Measurements from ENCODE around the gene RAB20.
"Not testable (repeated sequence)": the region's sequence is repeated elsewhere in the genome, so short reads cannot be mapped to it uniquely, and the experiment has no call there.

The RAB20 gene

DNA sequence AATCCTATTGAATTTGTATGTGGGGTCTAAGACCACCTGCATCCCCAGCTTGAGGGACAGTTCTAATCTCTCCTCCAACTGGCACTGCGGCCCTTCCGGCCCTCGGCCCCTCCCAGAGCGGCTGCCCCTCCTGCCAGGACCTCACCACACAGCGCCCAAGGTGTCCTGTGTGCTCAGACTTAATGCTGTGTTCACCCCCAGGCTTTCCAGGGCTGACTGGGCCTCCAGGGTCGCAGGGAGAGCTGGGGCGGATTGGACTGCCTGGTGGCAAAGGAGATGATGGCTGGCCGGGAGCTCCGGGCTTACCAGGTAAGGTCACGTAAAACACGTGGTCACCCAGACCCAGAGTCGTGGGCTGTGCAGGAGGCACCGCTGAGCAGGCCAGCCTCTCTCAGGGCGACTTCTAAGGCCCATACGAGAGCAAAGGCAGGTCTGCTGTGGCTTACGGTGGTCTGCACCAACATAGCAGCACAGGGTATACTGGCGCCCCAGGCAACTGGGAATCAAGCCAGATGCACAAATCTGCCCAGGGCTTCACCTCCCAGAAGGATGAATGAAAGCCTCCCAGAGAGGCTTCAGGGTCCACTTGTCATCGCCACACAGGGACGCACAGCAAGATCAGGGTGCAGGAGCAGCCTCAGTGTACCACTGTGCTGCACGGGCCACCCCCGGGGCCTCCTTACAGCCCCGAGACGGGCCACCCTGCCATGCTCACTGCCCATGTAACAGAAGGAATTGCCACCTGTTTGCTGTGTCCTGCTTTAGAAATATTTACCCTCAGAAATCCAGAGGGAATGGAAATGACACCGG, 69.4 kb downstream of the RAB20 start:
- no peak for DNase-seq (ENCODE audit: low spot score)

DNA sequence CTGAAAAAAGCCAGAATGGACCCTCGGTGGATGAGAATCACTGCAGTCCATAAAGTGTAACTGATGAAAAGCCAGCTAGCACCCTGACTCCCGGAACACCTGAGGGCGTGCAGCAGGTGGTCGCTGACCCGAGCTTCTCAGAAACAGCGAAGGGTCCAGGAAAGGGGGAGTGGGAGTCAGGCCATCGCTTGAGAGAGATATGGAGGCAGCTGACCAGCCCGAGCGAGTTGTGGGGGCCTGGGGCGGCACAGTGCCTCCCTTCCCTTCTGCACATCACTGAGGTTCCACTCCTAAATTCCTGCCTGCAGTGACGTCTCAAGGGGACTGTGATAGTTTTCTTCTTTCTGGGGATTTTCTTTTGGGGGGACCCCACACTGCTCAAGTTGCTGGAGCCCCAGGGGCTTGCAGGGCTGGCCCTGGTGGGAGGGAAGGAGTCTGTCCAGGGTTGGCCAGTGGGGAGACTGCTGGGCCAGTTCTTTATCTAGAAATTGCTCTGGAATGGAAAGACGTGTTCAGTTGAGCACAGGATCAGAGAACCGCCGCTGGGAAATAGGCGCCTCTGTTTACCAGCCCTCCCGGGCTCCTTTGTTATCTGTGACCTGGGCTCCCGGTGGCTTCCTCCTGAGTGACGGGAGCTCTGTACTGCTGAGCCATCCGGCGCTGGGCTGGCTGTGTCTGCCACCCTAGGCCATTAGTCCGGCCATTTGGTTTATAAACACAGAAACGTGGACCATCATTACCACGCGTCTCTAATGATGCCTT, 71.3 kb downstream of the RAB20 start:
- no peak for DNase-seq (ENCODE audit: low spot score)

DNA sequence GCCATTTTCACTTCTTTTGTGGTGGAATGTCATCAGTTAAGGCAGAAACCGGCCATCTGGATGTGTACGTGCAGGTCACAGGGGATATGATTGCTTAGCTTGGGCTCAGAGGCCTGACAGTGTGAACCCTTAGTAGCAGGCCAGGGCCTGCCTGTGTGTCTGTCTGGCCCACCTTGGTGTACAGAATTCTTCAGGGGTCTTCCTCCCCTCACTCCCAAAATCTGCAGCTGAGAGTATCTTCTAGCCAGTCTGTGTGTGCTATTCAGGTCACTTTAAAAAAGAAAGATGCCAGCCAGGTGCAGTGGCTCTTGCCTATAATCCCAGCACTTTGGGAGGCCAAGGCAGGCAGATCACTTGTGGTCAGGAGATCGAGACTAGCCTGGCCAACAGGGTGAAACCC, 74.6 kb downstream of the RAB20 start:
- not testable (repeated sequence) for DNase-seq (ENCODE audit: low spot score)

DNA sequence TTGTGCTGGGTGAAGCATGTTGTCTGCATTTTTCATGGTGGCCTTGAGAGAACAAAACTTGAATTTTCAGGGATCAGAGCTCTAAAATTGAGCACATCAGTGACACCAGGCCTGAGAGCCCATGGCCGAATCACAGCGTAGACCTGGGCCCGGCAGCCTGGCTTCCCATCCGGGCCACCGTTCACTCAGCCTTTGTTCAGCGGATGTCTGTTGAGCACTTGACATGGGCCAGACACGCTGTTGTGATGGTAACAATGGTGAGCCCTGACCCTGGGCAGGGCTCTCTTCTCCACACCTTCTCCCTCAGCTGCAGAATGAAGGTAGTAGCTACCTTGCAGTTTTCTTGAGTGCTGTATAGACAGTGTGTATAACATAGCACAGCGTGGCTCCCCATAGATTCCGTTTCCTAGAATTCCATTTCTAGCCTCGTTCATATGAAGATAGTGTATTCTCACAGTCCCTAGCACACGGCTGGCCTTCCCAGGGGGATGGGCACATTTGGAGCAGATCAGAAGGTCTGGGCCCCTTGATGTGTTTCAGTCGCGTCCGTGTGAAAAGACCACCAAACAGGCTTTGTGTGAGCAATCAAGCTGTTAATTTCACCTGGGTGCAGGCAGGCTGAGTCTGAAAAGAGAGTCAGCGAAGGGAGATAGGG, 75.3 kb downstream of the RAB20 start:
- DNase-seq (ENCODE audit: low spot score) = no peak

DNA sequence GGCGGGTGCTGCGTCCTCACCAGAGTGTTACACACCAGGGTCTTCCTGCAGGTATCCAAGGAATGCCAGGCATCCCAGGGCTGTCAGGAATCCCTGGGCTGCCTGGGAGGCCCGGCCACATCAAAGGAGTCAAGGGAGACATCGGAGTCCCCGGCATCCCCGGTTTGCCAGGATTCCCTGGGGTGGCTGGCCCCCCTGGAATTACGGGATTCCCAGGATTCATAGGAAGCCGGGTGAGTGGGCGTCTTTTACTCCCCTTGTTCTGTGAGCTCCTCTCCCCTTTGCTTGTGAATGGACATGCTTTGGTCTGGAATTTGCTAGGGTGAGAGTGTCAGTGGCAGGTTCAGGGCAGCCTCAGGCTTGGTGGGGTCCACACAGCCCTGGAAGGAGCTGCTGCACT, 75.9 kb downstream of the RAB20 start:
- DNase-seq (ENCODE audit: low spot score) = no peak

DNA sequence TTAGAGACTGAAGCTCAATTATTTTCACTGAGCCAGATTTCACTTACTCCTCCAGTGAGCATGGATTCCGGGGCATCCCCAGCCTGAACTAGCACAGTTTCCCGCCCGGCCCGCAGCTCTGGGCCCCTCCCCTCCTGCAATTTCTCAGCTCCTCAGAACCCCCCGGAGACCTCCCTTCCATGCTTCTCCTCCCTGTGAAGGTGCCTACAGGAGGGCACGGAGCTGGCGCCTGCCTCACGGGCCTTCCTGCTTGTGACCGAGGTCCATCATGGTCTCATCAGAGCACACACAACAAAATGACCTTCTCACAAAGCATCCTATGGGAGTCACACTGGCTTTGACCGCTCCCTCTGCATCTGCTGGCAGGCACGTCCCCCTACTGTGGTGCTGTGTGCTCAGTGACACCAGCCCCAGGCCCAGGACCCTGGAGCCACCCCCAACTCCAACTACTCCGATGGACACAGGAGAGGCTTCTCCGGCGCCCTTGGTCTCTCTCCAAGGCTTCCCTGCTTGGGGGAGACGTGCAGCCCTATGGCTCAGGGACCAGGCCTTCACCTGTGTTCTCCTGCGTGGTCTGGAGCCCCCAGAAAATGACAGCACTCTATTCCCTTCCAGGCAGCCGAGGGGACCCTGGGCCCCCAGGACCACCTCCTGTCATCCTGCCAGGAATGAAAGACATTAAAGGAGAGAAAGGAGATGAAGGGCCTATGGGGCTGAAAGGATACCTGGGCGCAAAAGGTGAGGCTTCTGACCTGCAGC, 77.1 kb downstream of the RAB20 start:
- DNase-seq (ENCODE audit: low spot score) = no peak

DNA sequence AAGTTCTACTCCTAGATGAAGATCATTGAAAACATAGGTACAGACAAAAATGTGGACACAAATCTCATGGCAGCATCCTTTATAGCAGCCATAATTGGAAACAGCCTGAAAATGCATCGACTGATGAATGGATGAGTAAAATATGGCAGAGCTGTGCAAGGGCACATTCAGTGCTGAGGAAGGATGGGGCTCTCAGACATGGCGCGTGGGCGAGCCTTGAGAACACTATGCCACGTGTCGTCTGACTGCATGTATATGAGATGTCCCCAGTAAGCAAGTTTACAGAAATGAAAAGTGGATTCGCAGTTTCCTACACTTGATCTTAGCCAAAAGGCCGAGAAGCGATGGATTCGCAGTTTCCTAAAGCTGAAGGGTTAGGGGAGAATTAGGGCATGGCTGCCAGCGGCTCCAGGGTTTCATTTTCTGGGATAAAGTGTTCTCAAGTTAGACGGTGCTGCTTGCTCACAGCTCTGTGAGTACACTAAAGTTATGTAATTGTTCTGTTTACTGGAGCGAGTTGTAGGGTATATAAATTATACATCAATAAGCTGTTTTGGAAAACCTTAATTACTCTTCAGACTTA, 78.0 kb downstream of the RAB20 start:
- no peak for DNase-seq (ENCODE audit: low spot score)

DNA sequence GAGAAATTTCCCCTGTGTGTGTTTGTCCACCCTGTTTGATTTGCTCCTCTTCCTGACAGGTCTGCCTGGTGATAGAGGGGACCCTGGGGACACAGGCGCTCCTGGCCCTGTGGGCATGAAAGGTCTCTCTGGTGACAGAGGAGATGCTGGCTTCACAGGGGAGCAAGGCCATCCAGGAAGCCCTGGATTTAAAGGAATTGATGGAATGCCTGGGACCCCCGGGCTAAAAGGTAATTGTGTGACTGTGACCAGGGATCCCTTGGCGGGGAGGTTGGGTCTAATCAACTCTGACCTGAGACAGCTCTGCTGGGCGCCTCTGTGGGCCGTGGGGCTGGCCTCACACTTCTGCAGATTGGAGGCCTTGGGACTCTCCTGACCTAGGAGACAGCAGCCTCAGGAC, 81.4 kb downstream of the RAB20 start:
- DNase-seq (ENCODE audit: low spot score) = no peak

DNA sequence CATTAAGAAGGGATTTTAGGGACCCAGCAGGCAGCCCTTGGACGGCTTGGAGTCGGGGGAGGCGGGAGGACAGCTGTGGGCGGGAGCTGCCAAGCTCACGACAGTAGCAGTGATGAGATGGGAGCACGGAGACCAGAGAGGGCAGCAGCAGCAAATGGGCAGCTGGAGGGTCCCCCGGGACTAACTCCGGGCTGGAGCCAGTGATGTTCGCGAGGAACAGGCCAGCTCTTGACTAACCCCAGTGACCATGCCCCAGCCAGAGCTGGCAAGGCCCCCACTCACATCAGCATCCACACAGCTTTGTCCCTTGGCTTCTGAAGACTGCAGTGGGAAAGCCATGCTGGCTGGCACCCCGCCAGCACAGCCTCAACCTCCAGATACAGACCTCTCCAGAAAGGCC, 81.9 kb downstream of the RAB20 start:
- DNase-seq (ENCODE audit: low spot score) = no peak

DNA sequence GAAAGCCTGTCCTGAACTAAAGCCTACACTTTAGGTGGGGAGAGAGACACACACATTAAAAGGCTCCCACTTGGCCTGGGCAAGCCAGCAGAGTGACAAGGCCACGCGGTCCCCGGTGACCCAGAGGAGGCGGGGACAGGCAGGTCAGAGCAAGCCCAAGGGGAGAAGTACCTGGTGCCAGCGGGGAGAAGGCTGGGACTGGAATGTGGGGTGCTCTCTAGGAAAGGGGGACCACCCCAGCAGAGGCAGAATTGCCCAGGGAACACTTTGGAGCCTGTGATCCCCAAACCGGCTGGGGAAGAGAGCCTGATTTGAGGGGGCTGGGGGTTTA, 82.3 kb downstream of the RAB20 start:
- no peak for DNase-seq (ENCODE audit: low spot score)

DNA sequence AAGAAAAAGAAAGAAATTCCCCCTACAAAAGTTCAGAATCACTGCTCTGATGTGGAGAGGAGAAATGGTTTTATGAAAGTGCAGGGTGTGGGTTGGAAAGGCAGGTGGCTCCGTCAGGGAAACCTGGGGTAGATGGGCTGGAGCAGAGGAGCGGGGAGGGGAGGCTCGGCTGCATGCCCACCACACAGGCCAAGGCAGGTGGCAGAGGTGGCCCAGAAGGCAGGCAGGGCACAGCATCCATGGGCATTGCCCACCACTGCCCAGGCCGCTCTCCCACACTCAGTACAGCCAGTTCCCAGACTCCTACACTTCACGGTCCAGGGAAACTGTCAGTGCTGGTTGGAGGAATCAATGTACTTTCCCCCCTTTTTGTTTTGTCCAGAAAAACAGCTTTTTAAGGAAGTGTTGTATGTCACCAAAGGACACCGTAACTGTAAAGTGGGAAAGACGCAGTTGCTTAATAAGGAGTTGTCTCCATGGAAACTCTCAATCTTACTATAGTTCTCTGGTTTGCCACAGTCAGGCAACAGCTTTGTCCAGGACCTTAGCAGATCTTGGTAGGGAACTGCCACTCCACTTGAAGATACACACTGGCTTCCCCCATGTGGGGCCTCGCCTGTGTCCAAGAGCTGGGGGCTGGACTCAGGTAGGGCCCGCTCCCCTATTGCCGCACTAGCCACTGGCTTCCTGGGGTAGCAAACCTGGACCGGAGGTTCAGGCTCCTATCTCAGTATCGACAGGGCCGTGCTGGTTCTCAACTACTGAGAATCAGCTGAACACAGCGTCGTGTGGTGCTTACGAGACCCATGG, 82.9 kb downstream of the RAB20 start:
- DNase-seq (ENCODE audit: low spot score) = no peak

DNA sequence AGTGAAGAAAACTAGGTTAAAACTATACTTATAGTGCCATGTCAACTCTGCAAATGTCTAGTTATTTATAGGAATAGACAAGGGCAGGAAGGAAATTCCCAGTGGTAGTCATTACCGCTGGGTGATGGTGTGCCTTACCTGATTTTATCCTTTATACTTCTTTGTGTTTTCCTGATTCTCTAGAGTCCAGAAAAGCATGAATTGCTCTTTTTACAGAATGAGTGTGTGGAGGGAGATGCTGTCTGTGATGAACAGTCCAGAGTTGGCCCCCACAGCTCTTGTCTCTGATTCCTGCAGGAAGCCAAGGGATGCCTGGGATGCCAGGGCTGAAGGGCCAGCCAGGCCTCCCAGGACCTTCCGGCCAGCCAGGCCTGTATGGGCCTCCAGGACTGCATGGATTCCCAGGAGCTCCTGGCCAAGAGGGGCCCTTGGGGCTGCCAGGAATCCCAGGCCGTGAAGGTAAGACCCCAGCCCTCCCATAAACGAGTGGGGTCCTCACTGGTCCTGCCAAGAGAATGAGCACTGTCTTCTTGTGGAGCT, 83.7 kb downstream of the RAB20 start:
- no peak for DNase-seq (ENCODE audit: low spot score)

DNA sequence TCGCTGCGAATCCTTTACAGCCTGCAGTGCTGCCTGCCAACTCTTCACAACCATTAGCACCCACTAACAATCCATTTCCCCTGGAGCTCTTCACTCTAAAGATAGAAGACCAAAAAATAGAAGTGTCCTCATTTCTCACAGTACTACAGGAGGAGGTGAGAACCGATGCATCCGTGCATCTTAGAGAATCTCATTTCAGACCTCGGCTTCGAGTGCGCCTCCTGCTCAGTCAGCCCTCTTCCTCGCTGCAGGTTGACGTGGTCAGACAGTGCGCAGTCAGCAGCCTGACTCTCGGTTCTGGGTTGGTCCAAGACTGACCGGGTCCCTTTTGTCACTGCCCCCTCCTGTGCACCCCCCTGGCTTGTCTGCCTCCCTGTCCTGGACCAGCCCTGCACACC, 85.3 kb downstream of the RAB20 start:
- DNase-seq (ENCODE audit: low spot score) = no peak

DNA sequence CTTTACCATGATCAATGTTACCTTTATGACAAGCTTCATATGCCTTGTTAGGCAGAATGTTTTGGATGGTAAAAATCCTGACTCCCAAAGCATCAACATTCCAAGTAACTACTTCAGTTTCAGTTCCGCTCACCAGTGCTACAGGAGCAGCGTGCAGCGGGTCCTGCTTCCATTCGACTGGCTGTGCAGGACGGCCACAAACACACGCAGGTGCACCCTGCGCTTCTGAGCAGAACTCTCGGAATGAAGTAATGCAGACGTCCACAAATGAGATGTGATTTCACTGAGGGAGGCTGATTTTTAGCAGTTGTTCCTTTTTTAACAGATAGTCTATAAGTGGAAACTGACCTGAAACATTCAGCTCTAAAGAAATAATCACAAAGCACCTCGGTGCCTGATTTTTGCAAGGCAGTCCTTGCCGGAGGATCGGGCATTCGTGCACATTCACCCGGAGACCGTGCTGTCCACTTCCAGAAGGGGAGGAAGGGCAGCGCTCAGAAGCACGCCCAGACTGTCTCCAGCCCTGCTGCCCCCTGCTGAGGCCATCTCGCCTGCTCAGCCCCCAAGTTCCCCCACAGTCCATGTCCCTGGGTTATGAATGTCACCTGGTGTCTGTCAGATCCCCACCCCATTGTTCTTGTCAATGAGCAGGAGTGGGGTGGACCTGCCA, 85.8 kb downstream of the RAB20 start:
- DNase-seq (ENCODE audit: low spot score) = no peak

DNA sequence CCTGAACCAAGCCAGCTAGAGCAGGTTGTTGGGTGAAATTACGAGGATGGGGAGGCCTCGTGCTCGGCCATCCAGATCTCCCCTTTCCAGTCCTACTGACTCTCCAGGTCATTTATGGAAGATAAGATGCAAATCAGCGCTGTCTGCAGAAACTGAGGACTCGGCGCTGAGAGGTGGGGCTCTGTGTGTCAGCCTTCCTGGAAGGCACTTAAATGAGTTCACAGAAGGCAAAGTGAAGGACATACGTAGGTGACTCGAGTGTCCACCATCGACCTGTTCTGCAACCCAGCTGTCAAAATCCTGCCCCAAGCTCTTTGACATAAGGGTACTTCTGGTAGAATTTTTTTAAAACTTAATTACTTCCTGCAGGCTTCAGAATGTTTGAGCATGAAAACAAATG, 86.4 kb downstream of the RAB20 start:
- no peak for DNase-seq (ENCODE audit: low spot score)

DNA sequence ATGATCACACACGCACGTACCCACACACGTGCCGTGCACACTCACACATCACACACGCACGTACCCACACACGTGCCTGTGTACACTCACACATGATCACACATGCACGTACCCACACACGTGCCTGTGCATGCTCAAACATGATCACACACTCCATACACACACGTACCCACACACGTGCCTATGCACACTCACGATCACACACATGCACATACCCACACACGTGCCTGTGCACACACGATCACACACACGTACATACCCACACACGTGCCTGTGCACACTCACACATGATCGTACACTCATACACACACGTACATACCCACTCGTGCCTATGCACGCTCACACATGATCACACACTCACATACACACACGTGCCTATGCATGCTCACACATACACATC, 86.8 kb downstream of the RAB20 start:
- no peak for DNase-seq (ENCODE audit: low spot score)

Data from RKO (cell line).